ENCODE data around the gene MNT.

Gene MNT

DNA sequence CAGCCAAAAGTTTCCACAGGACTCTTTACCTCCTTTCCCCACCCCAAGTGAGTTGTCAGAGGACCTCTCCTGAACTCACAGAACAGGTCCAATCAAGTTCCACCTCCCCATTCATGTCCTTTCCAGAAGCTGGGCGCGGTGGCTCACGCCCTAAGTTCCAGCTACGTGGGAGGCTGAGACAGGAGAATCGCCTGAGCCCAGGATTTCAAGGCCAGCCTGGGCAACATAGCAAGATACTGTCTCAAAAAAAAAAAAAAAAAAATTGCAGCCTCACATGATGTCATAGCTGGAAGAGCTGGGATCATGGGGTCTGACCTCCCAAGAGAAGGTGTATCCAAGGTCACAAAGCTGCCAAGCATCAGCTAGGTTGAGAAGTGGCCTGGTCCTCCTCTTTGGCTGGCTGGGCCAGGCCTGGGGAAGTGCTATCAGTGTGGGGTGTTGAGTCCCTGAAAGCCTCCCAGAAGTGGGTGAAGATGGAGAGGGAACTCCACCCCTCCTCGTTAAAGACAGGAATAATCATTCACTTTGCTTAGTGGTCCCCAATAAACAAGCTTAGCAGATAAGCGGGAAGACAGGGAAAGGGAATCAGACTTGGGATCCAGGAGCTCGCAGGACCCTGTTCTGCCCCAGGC lies 5.5 kb upstream of the MNT start:
- no peak overlapping the region for H3K4me3 Mint-ChIP-seq
- peaks cover 38% of the 10 kb centered on the region for H3K4me1 Mint-ChIP-seq
- no peaks in the 10 kb centered on the region for H3K36me3 Mint-ChIP-seq
- no peaks in the 10 kb centered on the region for H3K9me3 Mint-ChIP-seq
- no peak for DNase-seq
- peaks cover 3% of the 10 kb centered on the region for H3K27me3 Mint-ChIP-seq
- CTCF ChIA-PET, result interaction anchor here (2.0 to 23.4 kb wide), 2 partner anchors 10 to 24 kb away, joined by 13 to 467 read pairs; no protein-coding TSS in a partner anchor
- H3K27ac Mint-ChIP-seq, result no peak overlapping the region

DNA sequence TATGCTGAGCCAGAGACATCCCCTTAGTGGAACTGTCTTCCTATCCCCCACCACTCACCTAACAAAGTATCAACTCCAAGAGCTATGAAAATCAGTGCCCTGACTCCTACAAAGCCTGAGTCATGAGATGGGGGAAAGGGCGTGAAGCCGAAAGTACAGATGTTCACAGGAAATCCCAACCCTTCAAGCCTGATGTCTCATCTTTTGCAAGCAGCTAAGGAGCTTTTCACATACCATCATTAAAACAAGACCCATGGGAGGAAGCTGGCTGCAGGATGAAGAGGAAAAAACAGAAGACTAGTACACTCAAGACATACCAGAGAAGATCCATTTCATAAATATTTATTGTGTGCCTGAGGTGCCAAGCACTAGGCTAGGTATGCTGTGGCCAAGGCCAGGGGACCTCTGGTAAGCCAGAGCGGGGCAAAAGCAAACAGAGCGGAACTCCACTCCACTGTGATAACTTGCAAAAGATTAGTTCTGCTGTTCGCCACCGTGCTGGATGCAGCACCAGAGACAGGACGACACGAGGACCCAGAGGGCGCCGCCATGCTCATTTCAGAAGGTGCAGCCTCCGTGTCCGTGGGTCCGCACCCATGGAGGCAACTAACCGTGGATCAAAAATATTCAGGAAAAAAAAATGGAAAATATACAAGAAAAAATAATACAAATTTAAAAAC lies 4.5 kb upstream of the MNT start:
- Mint-ChIP-seq H3K27ac (no peak overlapping the region), H3K4me1 (peaks cover 38% of the 10 kb centered on the region), H3K9me3 (no peaks in the 10 kb centered on the region), H3K4me3 (no peak overlapping the region), H3K27me3 (peaks cover 6% of the 10 kb centered on the region), H3K36me3 (no peaks in the 10 kb centered on the region)
- no peak for DNase-seq
- CTCF ChIA-PET, result interaction anchor here (5.3 to 23.4 kb wide), 2 partner anchors 11 to 23 kb away, joined by 23 to 467 read pairs; no protein-coding TSS in a partner anchor

GRCh38 chr17:2403044-2403443 lies 2.2 kb upstream of the MNT start:
- peaks cover 3% of the 10 kb centered on the region for H3K36me3 Mint-ChIP-seq
- no peak for DNase-seq
- H3K27ac Mint-ChIP-seq, result peak overlapping the region; percentile 93

GRCh38 chr17:2402544-2402943 lies 1.7 kb upstream of the MNT start:
- peak overlapping the region; percentile 80 for H3K4me3 Mint-ChIP-seq
- peaks cover 6% of the 10 kb centered on the region for H3K27me3 Mint-ChIP-seq
- H3K36me3 Mint-ChIP-seq, result peaks cover 3% of the 10 kb centered on the region
- CTCF ChIA-PET, result interaction anchor here (1.7 to 23.4 kb wide), 3 partner anchors 11 to 20 kb away, joined by 7 to 467 read pairs (median 23); no protein-coding TSS in a partner anchor
- H3K27ac Mint-ChIP-seq, result peak overlapping the region; percentile 93
- DNase-seq, result peak; percentile 31
- peaks cover 56% of the 10 kb centered on the region for H3K4me1 Mint-ChIP-seq
- H3K9me3 Mint-ChIP-seq, result no peaks in the 10 kb centered on the region

More at GRCh38 chr17:2403044-2403443, 2.2 kb upstream of the MNT start:
- peaks cover 6% of the 10 kb centered on the region for H3K27me3 Mint-ChIP-seq
- H3K4me3 Mint-ChIP-seq, result peak overlapping the region; percentile 80
- no peaks in the 10 kb centered on the region for H3K9me3 Mint-ChIP-seq
- CTCF ChIA-PET, result interaction anchor here (5.3 to 23.4 kb wide), 2 partner anchors 13 to 20 kb away, joined by 23 to 467 read pairs; no protein-coding TSS in a partner anchor
- peaks cover 51% of the 10 kb centered on the region for H3K4me1 Mint-ChIP-seq

- Mint-ChIP-seq H3K4me3 (peak overlapping the region; percentile 98), H3K27ac (peak overlapping the region; percentile 100), H3K4me1 (peaks cover 58% of the 10 kb centered on the region), H3K27me3 (peaks cover 6% of the 10 kb centered on the region), H3K9me3 (no peaks in the 10 kb centered on the region), H3K36me3 (peaks cover 3% of the 10 kb centered on the region)
- CTCF ChIA-PET, result interaction anchor here (0.6 to 23.4 kb wide), 5 partner anchors 10 to 492 kb away, joined by 3 to 467 read pairs (median 7); partner anchors contain the start of gene HIC1
- DNase-seq, result peak; percentile 99
Observed at GRCh38 chr17:2401426-2402221, 764 bp upstream of the MNT start.

DNA sequence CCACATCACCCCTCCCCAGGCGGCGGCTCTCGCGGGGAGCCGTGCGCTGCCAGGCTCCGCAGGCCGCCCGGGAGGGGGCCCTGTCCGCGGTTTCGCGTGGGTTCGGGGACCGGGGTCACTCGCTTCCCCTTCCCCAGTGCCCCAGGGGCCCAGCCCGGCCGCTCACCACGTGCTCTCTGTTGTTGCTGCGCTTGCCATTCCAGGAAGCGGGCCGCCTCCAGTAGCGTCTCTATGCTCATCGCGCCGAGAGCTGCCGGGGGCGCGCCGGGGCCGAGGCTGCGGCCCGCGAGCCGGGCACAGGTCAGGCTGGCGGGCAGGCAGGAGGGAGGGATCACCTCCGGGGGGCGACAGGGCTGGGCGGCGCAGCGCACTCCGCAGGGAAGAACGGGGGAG lies 390 bp downstream of the MNT start:
- H3K4me3 Mint-ChIP-seq, result peak overlapping the region; percentile 98
- peak; percentile 78 for DNase-seq
- H3K9me3 Mint-ChIP-seq, result no peaks in the 10 kb centered on the region
- H3K27me3 Mint-ChIP-seq, result peaks cover 6% of the 10 kb centered on the region
- peaks cover 5% of the 10 kb centered on the region for H3K36me3 Mint-ChIP-seq
- H3K4me1 Mint-ChIP-seq, result peaks cover 67% of the 10 kb centered on the region
- H3K27ac Mint-ChIP-seq, result peak overlapping the region; percentile 100
- CTCF ChIA-PET, result interaction anchor here (5.3 to 23.4 kb wide), 2 partner anchors 16 to 18 kb away, joined by 23 to 467 read pairs; no protein-coding TSS in a partner anchor

GRCh38 chr17:2399572-2400473 lies 1.0 kb downstream of the MNT start:
- Mint-ChIP-seq H3K4me3 (peak overlapping the region; percentile 98), H3K36me3 (peaks cover 5% of the 10 kb centered on the region), H3K27ac (peak overlapping the region; percentile 100), H3K27me3 (peaks cover 6% of the 10 kb centered on the region), H3K4me1 (peaks cover 65% of the 10 kb centered on the region), H3K9me3 (no peaks in the 10 kb centered on the region)
- DNase-seq, result peak; percentile 94
- CTCF ChIA-PET, result interaction anchor here (23.4 kb wide), 1 partner anchor 17 kb away, joined by 467 read pairs; no protein-coding TSS in a partner anchor

DNA sequence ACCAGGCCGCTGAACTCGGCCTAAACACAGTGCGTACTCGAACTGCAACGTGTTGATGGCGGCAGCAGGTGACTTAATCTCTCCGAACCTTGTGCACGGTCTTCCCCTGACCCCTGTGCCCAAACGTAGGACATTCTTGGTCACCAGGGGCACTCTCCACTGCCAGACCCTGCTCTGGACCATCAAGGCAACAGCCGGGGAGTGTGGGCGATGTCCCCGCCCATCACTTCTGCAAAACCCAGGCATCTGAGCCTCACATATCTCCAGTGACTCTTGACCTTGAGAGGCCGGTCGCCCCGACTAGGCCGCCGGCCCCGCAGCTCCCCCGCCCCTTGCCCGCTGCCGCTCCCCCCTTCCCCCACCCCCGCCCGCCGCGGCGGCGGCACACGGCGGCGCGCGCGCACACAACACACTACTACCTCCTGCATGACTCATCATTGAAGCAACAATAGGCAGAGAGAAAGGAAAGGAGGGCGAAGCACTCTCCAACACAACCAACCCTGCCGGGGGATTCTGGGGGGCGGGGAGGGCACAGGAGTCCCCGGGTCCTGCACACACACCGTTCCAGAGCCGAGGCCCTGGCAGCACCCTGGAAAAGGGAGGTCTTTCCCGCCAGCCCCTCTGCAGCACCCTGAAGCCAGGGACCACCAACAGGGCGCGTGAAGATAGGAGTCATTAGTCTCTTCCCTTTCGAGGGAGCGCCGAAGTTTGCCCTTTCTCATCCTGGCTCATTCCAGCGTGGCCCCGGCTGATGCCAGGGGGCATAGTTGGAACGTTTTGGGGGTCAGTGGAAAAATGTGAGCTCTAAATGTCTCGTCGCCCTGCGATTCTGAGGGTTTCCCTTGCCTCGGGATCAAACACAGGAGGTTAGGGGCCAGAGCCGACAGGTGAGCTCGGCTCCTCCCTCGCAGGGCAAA lies 1.9 kb downstream of the MNT start:
- peak overlapping the region; percentile 100 for H3K27ac Mint-ChIP-seq

GRCh38 chr17:2398182-2398581 lies 2.7 kb downstream of the MNT start:
- Mint-ChIP-seq H3K36me3 (peaks cover 5% of the 10 kb centered on the region), H3K9me3 (no peaks in the 10 kb centered on the region), H3K27ac (peak overlapping the region; percentile 88), H3K27me3 (peaks cover 6% of the 10 kb centered on the region), H3K4me3 (peak overlapping the region; percentile 98), H3K4me1 (peaks cover 63% of the 10 kb centered on the region)
- no peak for DNase-seq
- CTCF ChIA-PET, result interaction anchor here (1.1 to 1.7 kb wide), 2 partner anchors 16 to 18 kb away, joined by 3 to 14 read pairs; no protein-coding TSS in a partner anchor

More for the DNA sequence above, 1.9 kb downstream of the MNT start:
- Mint-ChIP-seq H3K27me3 (peaks cover 6% of the 10 kb centered on the region), H3K4me3 (peak overlapping the region; percentile 98), H3K36me3 (peaks cover 5% of the 10 kb centered on the region), H3K9me3 (no peaks in the 10 kb centered on the region), H3K4me1 (peaks cover 70% of the 10 kb centered on the region)
- DNase-seq, result peak; percentile 77
- CTCF ChIA-PET, result interaction anchor here (1.1 to 23.4 kb wide), 3 partner anchors 16 to 17 kb away, joined by 3 to 467 read pairs (median 14); no protein-coding TSS in a partner anchor

- CTCF ChIA-PET, result interaction anchor here (1.1 to 1.7 kb wide), 2 partner anchors 15 to 19 kb away, joined by 3 to 14 read pairs; no protein-coding TSS in a partner anchor
- peaks cover 57% of the 10 kb centered on the region for H3K4me1 Mint-ChIP-seq
Observed at GRCh38 chr17:2397247-2398171, 3.4 kb downstream of the MNT start.

GRCh38 chr17:2396568-2397246 lies 4.2 kb downstream of the MNT start:
- Mint-ChIP-seq H3K27ac (peak overlapping the region; percentile 88), H3K4me1 (peaks cover 60% of the 10 kb centered on the region), H3K27me3 (peaks cover 6% of the 10 kb centered on the region), H3K36me3 (peaks cover 10% of the 10 kb centered on the region), H3K4me3 (peak overlapping the region; percentile 70), H3K9me3 (no peaks in the 10 kb centered on the region)
- DNase-seq, result peak; percentile 78
- CTCF ChIA-PET, result interaction anchor here (1.6 to 1.7 kb wide), 2 partner anchors 14 kb away, joined by 7 to 14 read pairs; no protein-coding TSS in a partner anchor

More at GRCh38 chr17:2397247-2398171, 3.4 kb downstream of the MNT start:
- peaks cover 6% of the 10 kb centered on the region for H3K27me3 Mint-ChIP-seq
- no peaks in the 10 kb centered on the region for H3K9me3 Mint-ChIP-seq
- peaks cover 5% of the 10 kb centered on the region for H3K36me3 Mint-ChIP-seq
- H3K4me3 Mint-ChIP-seq, result peak overlapping the region; percentile 98
- DNase-seq, result no peak
- H3K27ac Mint-ChIP-seq, result peak overlapping the region; percentile 88

Measured in activated naive CD4-positive, alpha-beta T cell treated with anti-CD3 and anti-CD28 coated beads, Interleukin-2, amount 10 ng/mL, durations not matched to agents 7 days and 5 days (primary cell).